ENCODE data around the gene GSTP1. TPM values are rescaled to one million over a fixed set of nuclear protein-coding genes. Genes with fewer than 3 reads are reported as not detected.

The GSTP1 gene
- total RNA-seq, 1 donor: 294 TPM

GRCh38 chr11:67634366-67635230 lies 51.0 kb downstream of the GSTP1 start:
- H3K4me1 ChIP-seq (ENCODE audit: insufficient read depth, low read length): peaks cover 11% of the 10 kb centered on the region
- no peaks in the 10 kb centered on the region for H3K27me3 ChIP-seq (ENCODE audit: insufficient read depth, low read length)
- no peaks in the 10 kb centered on the region for H3K9me3 ChIP-seq (ENCODE audit: low read depth, low read length)
- no peak overlapping the region for H3K4me3 ChIP-seq (ENCODE audit: low read length)

GRCh38 chr11:67635231-67635521 lies 51.6 kb downstream of the GSTP1 start:
- H3K27me3 ChIP-seq (ENCODE audit: insufficient read depth, low read length): no peaks in the 10 kb centered on the region
- H3K4me1 ChIP-seq (ENCODE audit: insufficient read depth, low read length): peaks cover 10% of the 10 kb centered on the region
- no peaks in the 10 kb centered on the region for H3K9me3 ChIP-seq (ENCODE audit: low read depth, low read length)
- no peak overlapping the region for H3K4me3 ChIP-seq (ENCODE audit: low read length)

Other genes with a start within 250 kb of the GSTP1 start
- gene POLD4, start 230.3 kb upstream of the GSTP1 start, total RNA-seq: 33.9 TPM
- 11.0 TPM for gene CLCF1, start 210.2 kb upstream of the GSTP1 start, total RNA-seq
- 7.8 TPM for gene RAD9A, start 191.8 kb upstream of the GSTP1 start, total RNA-seq
- 126 TPM for gene PPP1CA, start 182.0 kb upstream of the GSTP1 start, total RNA-seq
- 51.6 TPM for gene TBC1D10C, start 179.7 kb upstream of the GSTP1 start, total RNA-seq
- gene CARNS1, start 168.1 kb upstream of the GSTP1 start, total RNA-seq: 3.3 TPM
- 52.1 TPM for gene RPS6KB2, start 155.3 kb upstream of the GSTP1 start, total RNA-seq
- gene PTPRCAP, start 146.1 kb upstream of the GSTP1 start, total RNA-seq: 137 TPM
- 28.1 TPM for gene CORO1B, start 140.3 kb upstream of the GSTP1 start, total RNA-seq
- not detected for gene GPR152, start 131.1 kb upstream of the GSTP1 start, total RNA-seq
- 2.6 TPM for gene CABP4, start 128.5 kb upstream of the GSTP1 start, total RNA-seq
- 18.4 TPM for gene TMEM134, start 114.6 kb upstream of the GSTP1 start, total RNA-seq
- 77.2 TPM for gene AIP, start 100.8 kb upstream of the GSTP1 start, total RNA-seq
- 62.0 TPM for gene PITPNM1, start 78.4 kb upstream of the GSTP1 start, total RNA-seq
- 9.7 TPM for gene CDK2AP2, start 75.7 kb upstream of the GSTP1 start, total RNA-seq
- not detected for gene CABP2, start 60.4 kb upstream of the GSTP1 start, total RNA-seq
- 90.1 TPM for gene NDUFV1, start 23.1 kb downstream of the GSTP1 start, total RNA-seq
- gene NUDT8, start 46.1 kb downstream of the GSTP1 start, total RNA-seq: 2.3 TPM
- not detected for gene TBX10, start 56.0 kb downstream of the GSTP1 start, total RNA-seq
- 0.31 TPM for gene ACY3, start 66.9 kb downstream of the GSTP1 start, total RNA-seq
- gene ALDH3B2, start 90.8 kb downstream of the GSTP1 start, total RNA-seq: not detected

Data from mononuclear cell (primary cell).